ENCODE data around the gene NIN. TPM values are rescaled to one million over a fixed set of nuclear protein-coding genes. Genes with fewer than 3 reads are reported as not detected.

The NIN gene
- total RNA-seq, 4 donors from 2014 or later = 30.2 to 43.1 (median 38.6) TPM

- no peak for ATAC-seq
These were observed 8.7 kb upstream of the NIN start for GRCh38 chr14:50839691-50840090.

DNA sequence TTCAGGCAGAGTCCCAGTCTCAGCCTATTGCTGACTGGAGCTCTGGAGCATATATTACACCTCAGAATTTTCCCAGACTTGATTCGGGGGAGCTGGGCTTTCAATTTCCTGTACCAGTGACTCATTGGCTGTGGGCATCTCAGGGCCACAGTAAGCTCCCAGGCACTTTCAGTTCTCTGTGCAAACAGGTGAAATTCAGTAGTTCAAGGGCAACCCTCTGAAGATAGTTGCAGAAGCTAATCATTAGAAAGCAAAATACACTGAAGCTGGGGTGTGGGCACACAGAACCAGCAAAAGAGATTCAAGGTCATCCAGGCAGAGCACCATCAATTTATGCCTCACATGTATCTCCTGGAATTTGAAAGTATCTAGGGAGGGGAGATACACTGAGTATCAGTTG, 8.1 kb upstream of the NIN start:
- no peaks in the 10 kb centered on the region for H3K9me3 ChIP-seq
- 83% methylated on average over 1 of the region's 1 CpG; no CpG with 5 or more reads in 1 of the 2 donors for WGBS, 2 donors (ENCODE audit: low coverage in 1 of 2)
- ATAC-seq = no peak
- H3K4me1 ChIP-seq = no peaks in the 10 kb centered on the region
- peaks cover 7% of the 10 kb centered on the region for H3K27me3 ChIP-seq
- TF ChIP-seq EP300 (IDR thresholded peaks at IDR 0.05) (no peak), POLR2AphosphoS5 (IDR thresholded peaks at IDR 0.05) (no peak), CTCF (IDR thresholded peaks at IDR 0.05) (no peak), POLR2A (IDR thresholded peaks at IDR 0.05) (no peak)
- no peak overlapping the region for H3K27ac ChIP-seq
- no peaks in the 10 kb centered on the region for H3K36me3 ChIP-seq
- no peak overlapping the region for H3K4me3 ChIP-seq

More at GRCh38 chr14:50839691-50840090, 8.7 kb upstream of the NIN start:
- no peaks in the 10 kb centered on the region for H3K36me3 ChIP-seq
- 86 to 90% methylated on average over 5 of the region's 5 CpGs for WGBS, 2 donors (ENCODE audit: low coverage in 1 of 2)
- no peak overlapping the region for H3K4me3 ChIP-seq
- H3K4me1 ChIP-seq = no peaks in the 10 kb centered on the region
- TF ChIP-seq EP300 (IDR thresholded peaks at IDR 0.05) = no peak
- TF ChIP-seq POLR2AphosphoS5 (IDR thresholded peaks at IDR 0.05) = no peak
- no peak for TF ChIP-seq POLR2A (IDR thresholded peaks at IDR 0.05)
- TF ChIP-seq CTCF (IDR thresholded peaks at IDR 0.05) = no peak
- H3K27me3 ChIP-seq = peaks cover 7% of the 10 kb centered on the region
- no peaks in the 10 kb centered on the region for H3K9me3 ChIP-seq
- no peak overlapping the region for H3K27ac ChIP-seq

GRCh38 chr14:50837850-50838470, 7.0 kb upstream of the NIN start:
- no peak overlapping the region for H3K4me3 ChIP-seq
- WGBS, 2 donors (ENCODE audit: low coverage in 1 of 2) = 86 to 100% methylated on average over 2 of the region's 2 CpGs
- no peaks in the 10 kb centered on the region for H3K9me3 ChIP-seq
- peaks cover 7% of the 10 kb centered on the region for H3K27me3 ChIP-seq
- no peaks in the 10 kb centered on the region for H3K4me1 ChIP-seq
- H3K36me3 ChIP-seq = no peaks in the 10 kb centered on the region
- ATAC-seq = no peak
- H3K27ac ChIP-seq = no peak overlapping the region
- no peak for TF ChIP-seq EP300 (IDR thresholded peaks at IDR 0.05)

- no peak overlapping the region for H3K27ac ChIP-seq
- H3K4me1 ChIP-seq = no peaks in the 10 kb centered on the region
- H3K4me3 ChIP-seq = no peak overlapping the region
- ATAC-seq = no peak
- 90 to 92% methylated on average over 10 of the region's 10 CpGs for WGBS, 2 donors (ENCODE audit: low coverage in 1 of 2)
- TF ChIP-seq POLR2AphosphoS5 (IDR thresholded peaks at IDR 0.05) (no peak), CTCF (IDR thresholded peaks at IDR 0.05) (no peak), POLR2A (IDR thresholded peaks at IDR 0.05) (no peak), EP300 (IDR thresholded peaks at IDR 0.05) (no peak)
- peaks cover 7% of the 10 kb centered on the region for H3K27me3 ChIP-seq
- H3K36me3 ChIP-seq = no peaks in the 10 kb centered on the region
- H3K9me3 ChIP-seq = no peaks in the 10 kb centered on the region
These were observed 6.3 kb upstream of the NIN start for GRCh38 chr14:50837271-50837670.

DNA sequence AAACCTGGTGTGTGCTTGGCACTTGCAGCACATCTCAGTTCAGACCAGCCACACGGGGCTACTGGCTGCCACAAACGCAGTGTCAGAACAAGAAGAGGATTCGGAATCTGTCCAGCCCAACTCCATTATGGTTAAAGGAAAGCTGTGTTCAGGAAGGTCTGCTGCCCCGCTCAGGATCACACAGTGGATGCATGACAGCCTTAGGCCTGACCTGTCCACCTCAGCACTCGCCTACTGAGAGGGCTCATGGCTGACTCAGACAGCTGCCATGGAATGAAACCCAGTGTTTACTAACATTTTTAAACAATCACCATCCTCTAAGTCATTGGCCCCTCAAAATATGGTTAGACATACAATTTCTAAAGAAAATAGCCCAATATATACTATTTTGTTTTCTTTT, 5.6 kb upstream of the NIN start:
- TF ChIP-seq EP300 (IDR thresholded peaks at IDR 0.05) (no peak), POLR2A (IDR thresholded peaks at IDR 0.05) (no peak), CTCF (IDR thresholded peaks at IDR 0.05) (no peak), POLR2AphosphoS5 (IDR thresholded peaks at IDR 0.05) (no peak)
- WGBS, 2 donors (ENCODE audit: low coverage in 1 of 2) = 90 to 100% methylated on average over 2 to 5 of the region's 5 CpGs
- ATAC-seq = no peak

More for the DNA sequence above, 5.6 kb upstream of the NIN start:
- Histone ChIP-seq H3K4me3 (no peak overlapping the region), H3K9me3 (no peaks in the 10 kb centered on the region), H3K27me3 (peaks cover 7% of the 10 kb centered on the region), H3K27ac (no peak overlapping the region), H3K4me1 (peaks cover 0 to 7% (median 0%) of the 10 kb centered on the region in 3 donors), H3K36me3 (no peaks in the 10 kb centered on the region)
